ENCODE results near the gene HLA-C. TPM values are rescaled to one million over a fixed set of nuclear protein-coding genes. Genes with fewer than 3 reads are reported as not detected.

HLA-C gene
- total and polyA plus RNA-seq, 10 of the 15 experiments (the other 5 are each of a cell fraction or from before 2014, with no cell fraction given): 121 to 1,092 (median 806) TPM

DNA sequence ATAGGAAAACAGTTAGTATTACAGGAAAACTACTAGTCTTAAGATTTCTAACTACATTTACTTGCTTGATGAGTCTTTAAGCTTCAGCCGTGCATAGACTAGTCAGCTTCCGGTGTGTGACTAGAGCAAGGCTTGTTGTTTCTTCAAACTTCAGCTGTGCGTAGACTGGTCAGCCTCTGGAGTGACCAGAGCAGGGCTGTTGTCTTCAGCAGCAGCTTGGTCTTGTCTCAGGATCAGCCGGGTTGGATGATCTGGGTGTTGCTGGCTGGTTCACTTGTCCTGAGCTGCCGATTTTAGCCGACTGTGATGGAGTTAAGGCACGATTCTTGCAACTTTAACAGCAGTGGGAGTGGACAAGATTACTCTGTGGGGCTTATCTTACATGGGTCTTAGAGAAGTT lies 44.7 kb downstream of the HLA-C start:
- Histone ChIP-seq H4K20me1 (ENCODE audit: control insufficient read depth, insufficient read depth) (no peaks in the 10 kb centered on the region), H3K27me3 (replicated peaks in 1 of 2; ENCODE audit: control insufficient read depth in 2 of 2, insufficient read depth in 2 of 2, low read length in 1 of 2) (peaks cover 0 to 3% of the 10 kb centered on the region in 2 experiments; a peak in 2 of 4 replicates), H3K9me3 (replicated peaks; ENCODE audit: control insufficient read depth, insufficient read depth, low read length) (no peaks in the 10 kb centered on the region), H3K4me3 (no peak overlapping the region), H3K9ac (ENCODE audit: control insufficient read depth, insufficient read depth, low read length) (no peak overlapping the region), H3K79me2 (ENCODE audit: control insufficient read depth, insufficient read depth, low read length) (no peaks in the 10 kb centered on the region), H2AFZ (ENCODE audit: control insufficient read depth, low read depth, low read length) (no peak overlapping the region), H3K36me3 (ENCODE audit: control insufficient read depth in 2 of 2, insufficient read depth in 2 of 2, low read length in 1 of 2) (no peaks in the 10 kb centered on the region), H3K4me2 (ENCODE audit: control insufficient read depth, insufficient read depth) (no peak overlapping the region), H3K27ac (ENCODE audit: control insufficient read depth, insufficient read depth) (no peak overlapping the region), H3K4me1 (ENCODE audit: control insufficient read depth, insufficient read depth, low read length) (peaks cover 4% of the 10 kb centered on the region)
- WGBS (ENCODE audit: insufficient coverage, insufficient replicate concordance, low lambda C conversion rate, missing lambda C conversion rate): 77% methylated on average over 7 of the region's 7 CpGs
- in situ Hi-C loops (cut with MboI) (no loop called here), intact Hi-C loops (cut with micrococcal nuclease; ENCODE audit: unreplicated experiment) (no loop called here)
- ChIA-PET POLR2A (no interaction called here), CTCF (interaction anchor here (1.3 kb wide), 1 partner anchor 15 kb away, joined by 5 read pairs; no protein-coding TSS in a partner anchor), SMC1A (ENCODE audit: uncharacterized antibody, unreplicated experiment) (interaction anchor here (1.2 kb wide), 1 partner anchor 16 kb away, joined by 3 read pairs; no protein-coding TSS in a partner anchor), RAD21 (ENCODE audit: unreplicated experiment) (no interaction called here)
- no peak for DNase-seq (ENCODE audit: low read depth, low spot score)
- no peak for FAIRE-seq
- no peak for ATAC-seq
- BruUV-seq (replicated peaks): no TSS peak
- TF ChIP-seq FOXK2 (IDR thresholded peaks at IDR 0.05): no peak
- no peak for TF ChIP-seq YY1 (IDR thresholded peaks at IDR 0.05; ENCODE audit: low read depth, low read length)
- TF ChIP-seq, protein P1, sequence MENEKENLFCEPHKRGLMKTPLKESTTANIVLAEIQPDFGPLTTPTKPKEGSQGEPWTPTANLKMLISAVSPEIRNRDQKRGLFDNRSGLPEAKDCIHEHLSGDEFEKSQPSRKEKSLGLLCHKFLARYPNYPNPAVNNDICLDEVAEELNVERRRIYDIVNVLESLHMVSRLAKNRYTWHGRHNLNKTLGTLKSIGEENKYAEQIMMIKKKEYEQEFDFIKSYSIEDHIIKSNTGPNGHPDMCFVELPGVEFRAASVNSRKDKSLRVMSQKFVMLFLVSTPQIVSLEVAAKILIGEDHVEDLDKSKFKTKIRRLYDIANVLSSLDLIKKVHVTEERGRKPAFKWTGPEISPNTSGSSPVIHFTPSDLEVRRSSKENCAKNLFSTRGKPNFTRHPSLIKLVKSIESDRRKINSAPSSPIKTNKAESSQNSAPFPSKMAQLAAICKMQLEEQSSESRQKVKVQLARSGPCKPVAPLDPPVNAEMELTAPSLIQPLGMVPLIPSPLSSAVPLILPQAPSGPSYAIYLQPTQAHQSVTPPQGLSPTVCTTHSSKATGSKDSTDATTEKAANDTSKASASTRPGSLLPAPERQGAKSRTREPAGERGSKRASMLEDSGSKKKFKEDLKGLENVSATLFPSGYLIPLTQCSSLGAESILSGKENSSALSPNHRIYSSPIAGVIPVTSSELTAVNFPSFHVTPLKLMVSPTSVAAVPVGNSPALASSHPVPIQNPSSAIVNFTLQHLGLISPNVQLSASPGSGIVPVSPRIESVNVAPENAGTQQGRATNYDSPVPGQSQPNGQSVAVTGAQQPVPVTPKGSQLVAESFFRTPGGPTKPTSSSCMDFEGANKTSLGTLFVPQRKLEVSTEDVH (IDR thresholded peaks at IDR 0.05; ENCODE audit: low read depth, partially characterized antibody): no peak
- TF ChIP-seq, protein P2, sequence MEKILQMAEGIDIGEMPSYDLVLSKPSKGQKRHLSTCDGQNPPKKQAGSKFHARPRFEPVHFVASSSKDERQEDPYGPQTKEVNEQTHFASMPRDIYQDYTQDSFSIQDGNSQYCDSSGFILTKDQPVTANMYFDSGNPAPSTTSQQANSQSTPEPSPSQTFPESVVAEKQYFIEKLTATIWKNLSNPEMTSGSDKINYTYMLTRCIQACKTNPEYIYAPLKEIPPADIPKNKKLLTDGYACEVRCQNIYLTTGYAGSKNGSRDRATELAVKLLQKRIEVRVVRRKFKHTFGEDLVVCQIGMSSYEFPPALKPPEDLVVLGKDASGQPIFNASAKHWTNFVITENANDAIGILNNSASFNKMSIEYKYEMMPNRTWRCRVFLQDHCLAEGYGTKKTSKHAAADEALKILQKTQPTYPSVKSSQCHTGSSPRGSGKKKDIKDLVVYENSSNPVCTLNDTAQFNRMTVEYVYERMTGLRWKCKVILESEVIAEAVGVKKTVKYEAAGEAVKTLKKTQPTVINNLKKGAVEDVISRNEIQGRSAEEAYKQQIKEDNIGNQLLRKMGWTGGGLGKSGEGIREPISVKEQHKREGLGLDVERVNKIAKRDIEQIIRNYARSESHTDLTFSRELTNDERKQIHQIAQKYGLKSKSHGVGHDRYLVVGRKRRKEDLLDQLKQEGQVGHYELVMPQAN (conservative IDR thresholded peaks at IDR 0.05): no peak
- TF ChIP-seq, protein P3, sequence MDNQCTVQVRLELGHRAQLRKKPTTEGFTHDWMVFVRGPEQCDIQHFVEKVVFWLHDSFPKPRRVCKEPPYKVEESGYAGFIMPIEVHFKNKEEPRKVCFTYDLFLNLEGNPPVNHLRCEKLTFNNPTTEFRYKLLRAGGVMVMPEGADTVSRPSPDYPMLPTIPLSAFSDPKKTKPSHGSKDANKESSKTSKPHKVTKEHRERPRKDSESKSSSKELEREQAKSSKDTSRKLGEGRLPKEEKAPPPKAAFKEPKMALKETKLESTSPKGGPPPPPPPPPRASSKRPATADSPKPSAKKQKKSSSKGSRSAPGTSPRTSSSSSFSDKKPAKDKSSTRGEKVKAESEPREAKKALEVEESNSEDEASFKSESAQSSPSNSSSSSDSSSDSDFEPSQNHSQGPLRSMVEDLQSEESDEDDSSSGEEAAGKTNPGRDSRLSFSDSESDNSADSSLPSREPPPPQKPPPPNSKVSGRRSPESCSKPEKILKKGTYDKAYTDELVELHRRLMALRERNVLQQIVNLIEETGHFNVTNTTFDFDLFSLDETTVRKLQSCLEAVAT (IDR thresholded peaks at IDR 0.05): no peak
- no peak for TF ChIP-seq TCF12 (IDR thresholded peaks at IDR 0.05; ENCODE audit: low read depth, low read length)
- no peak for TF ChIP-seq RCOR1 (conservative IDR thresholded peaks at IDR 0.05; ENCODE audit: low read depth, low read length)
- no peak for TF ChIP-seq NFIC (IDR thresholded peaks at IDR 0.05; ENCODE audit: low read depth, low read length)
- TF ChIP-seq SUZ12 (IDR thresholded peaks at IDR 0.05; ENCODE audit: unreplicated experiment): no peak
- TF ChIP-seq FOXM1 (IDR thresholded peaks at IDR 0.05; ENCODE audit: low read depth, low read length): no peak

Data from GM12878 (cell line).